Kidney epithelial cell (primary cell): ENCODE data around the gene OLFML3. TPM values are rescaled to one million over a fixed set of nuclear protein-coding genes. Genes with fewer than 3 reads are reported as not detected.

ENCODE experiments used
- DNase-seq: peaks from one replicate; pipeline ENCODE4 v3.0.0-alpha.2; 2010; ENCODE audit warnings: low read depth
- H3K27me3 ChIP-seq: 2 replicates; pipeline ENCODE4 v1.6.0; 2011; ENCODE audit warnings: low read length; ENCODE audit not compliant: control insufficient read depth, insufficient read depth
- H3K36me3 ChIP-seq: 2 replicates; pipeline ENCODE4 v1.5.1; 2011; ENCODE audit warnings: low read length; ENCODE audit not compliant: control insufficient read depth, insufficient read depth
- H3K4me3 ChIP-seq: 2 replicates; pipeline ENCODE4 v1.5.1; 2011; ENCODE audit warnings: low read depth, mild to moderate bottlenecking, control low read depth, low read length
- total RNA-seq: library from RNA; depleted of rRNA; stranded (reverse); fragments of >200 nt; gene quantifications from 2 replicates; pipeline ENCODE4 v1.2.3, GENCODE V29; 2015
- TF ChIP-seq, protein P1 (sequence below): IDR thresholded peaks from 2 replicates; pipeline ENCODE4 v1.5.1; 2011; ENCODE audit warnings: mild to moderate bottlenecking, moderate library complexity, low read length, control low read depth, inconsistent platforms; ENCODE audit not compliant: insufficient read depth, poor library complexity, severe bottlenecking

The OLFML3 gene
- total RNA-seq, 1 donor from 2014 or later = 0.17 TPM

DNA sequence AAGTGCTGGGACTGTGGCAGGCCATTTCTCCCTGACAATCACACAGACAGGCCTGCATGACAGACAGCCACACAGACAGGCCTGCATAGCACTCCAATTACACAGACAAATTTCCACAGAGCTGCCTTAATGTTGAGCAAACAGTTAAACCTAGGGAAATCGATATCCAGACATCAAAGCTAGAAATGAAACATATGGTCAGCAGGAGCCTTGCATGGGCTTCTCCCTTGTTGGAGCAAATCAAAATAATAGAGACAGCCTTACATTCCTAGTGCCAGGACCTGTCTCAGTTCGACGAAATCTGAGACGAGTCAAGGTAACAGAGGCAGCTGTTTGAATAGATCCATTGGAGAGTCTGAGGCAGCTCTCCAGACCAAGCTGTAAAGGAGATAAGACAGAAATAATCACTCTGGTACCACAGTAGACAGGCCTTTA, 42.4 kb downstream of the OLFML3 start:
- TF ChIP-seq, protein P1, sequence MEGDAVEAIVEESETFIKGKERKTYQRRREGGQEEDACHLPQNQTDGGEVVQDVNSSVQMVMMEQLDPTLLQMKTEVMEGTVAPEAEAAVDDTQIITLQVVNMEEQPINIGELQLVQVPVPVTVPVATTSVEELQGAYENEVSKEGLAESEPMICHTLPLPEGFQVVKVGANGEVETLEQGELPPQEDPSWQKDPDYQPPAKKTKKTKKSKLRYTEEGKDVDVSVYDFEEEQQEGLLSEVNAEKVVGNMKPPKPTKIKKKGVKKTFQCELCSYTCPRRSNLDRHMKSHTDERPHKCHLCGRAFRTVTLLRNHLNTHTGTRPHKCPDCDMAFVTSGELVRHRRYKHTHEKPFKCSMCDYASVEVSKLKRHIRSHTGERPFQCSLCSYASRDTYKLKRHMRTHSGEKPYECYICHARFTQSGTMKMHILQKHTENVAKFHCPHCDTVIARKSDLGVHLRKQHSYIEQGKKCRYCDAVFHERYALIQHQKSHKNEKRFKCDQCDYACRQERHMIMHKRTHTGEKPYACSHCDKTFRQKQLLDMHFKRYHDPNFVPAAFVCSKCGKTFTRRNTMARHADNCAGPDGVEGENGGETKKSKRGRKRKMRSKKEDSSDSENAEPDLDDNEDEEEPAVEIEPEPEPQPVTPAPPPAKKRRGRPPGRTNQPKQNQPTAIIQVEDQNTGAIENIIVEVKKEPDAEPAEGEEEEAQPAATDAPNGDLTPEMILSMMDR = no peak
- Histone ChIP-seq H3K36me3 (no peaks in the 10 kb centered on the region), H3K4me3 (no peak overlapping the region), H3K27me3 (no peaks in the 10 kb centered on the region)
- no peak for DNase-seq

DNA sequence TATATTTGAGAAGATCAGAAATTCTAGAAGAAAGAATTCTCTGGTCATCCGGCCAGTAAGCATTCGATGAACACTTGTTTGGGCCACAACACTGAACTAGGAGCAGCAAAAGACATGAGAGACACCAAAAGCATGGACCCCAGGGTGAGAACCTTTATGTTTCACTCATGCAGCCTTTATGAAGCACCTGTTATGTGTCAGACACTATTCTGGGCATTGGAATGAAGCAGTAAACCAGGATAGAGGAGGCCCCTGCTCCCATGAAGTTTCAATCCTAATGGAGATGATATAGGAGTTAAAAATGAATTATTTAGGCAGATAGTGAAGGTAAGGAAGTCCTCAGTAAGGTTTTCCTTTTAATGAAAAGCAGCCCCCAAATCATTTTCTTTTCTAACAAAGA, 43.6 kb downstream of the OLFML3 start:
- Histone ChIP-seq H3K27me3 (no peaks in the 10 kb centered on the region), H3K4me3 (no peak overlapping the region), H3K36me3 (no peaks in the 10 kb centered on the region)
- TF ChIP-seq, protein P1 = no peak
- DNase-seq = no peak

DNA sequence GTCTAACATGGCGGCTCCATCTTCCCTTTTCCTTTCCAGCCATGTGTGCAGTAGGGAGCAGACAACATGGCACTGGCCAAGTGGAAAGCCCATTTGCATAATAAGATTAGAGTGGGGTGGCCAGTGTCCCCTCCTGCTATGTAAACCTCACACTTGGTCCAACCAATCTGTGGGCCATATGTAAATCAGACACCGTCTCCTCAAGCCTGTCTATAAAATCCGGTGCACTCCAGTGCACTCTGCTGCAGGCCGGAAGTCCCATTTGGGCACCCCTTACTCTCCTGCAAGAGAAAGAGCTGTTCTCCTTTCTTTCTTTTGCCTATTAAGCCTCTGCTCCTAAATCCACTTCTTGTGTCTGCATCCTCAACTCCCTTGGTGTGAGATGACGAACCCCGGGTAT, 44.1 kb downstream of the OLFML3 start:
- Histone ChIP-seq H3K36me3 (no peaks in the 10 kb centered on the region), H3K4me3 (no peak overlapping the region), H3K27me3 (no peaks in the 10 kb centered on the region)
- no peak for DNase-seq
- TF ChIP-seq, protein P1 = no peak

DNA sequence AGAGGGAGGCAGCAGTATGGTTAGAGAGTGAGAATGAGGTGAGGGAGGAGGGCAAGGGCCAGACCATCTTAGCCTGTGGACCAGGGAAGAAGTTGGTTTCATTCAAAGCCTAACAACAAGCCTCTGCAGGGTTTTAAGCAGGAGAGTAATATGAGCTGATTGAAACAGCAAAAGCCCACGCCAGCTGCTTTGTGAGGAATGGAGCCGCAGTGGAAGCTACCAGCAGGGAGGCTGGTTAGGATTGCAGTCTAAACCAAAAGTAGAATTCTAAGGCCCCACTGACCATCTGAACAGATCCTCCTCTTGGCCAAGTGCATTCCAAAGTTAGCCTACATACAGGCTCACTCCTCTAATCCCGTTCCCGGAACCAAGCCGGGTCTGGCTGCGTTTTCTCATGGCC, 44.8 kb downstream of the OLFML3 start:
- TF ChIP-seq, protein P1 = no peak
- no peak for DNase-seq
- no peaks in the 10 kb centered on the region for H3K27me3 ChIP-seq

DNA sequence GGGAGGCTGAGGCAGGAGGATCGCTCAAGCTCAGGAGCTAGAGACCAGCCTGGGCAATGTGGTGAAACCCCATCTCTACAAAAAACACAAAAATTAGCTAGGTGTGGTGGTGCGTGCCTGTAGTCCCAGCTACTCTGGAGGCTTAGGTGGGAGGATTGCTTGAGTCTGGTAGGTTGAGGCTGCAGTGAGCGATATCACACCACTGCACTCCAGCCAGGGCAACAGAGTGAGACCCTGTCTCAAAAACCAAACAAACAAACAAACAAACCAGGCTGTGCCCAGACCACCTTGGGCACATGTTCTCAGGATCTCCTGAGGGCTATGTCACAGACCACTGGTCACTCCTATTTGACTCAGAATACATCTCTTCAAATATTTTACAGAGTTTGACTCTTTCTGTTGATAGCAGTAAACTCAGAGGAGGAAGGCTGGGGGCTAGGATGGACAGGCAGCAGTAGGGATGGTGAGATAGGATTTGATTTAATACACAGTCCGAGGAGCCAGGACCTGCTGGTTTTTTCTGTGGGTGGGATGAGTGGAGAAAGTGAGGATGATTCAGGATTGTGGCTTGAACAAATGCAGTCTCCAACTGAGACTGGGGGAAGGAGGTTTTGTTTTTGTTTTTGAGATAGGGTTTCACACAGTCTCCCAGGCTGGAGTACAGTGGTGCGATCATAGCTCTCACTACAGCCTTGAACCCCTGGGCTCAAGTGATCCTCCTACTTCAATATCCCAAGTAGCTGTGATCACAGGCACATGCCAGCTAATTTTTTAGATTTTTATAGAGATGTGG, 46.5 kb downstream of the OLFML3 start:
- TF ChIP-seq, protein P1 = no peak
- no peaks in the 10 kb centered on the region for H3K27me3 ChIP-seq
- no peak overlapping the region for H3K4me3 ChIP-seq
- DNase-seq = no peak
- H3K36me3 ChIP-seq = no peaks in the 10 kb centered on the region

More for the DNA sequence above, 44.8 kb downstream of the OLFML3 start:
- Histone ChIP-seq H3K4me3 (no peak overlapping the region), H3K36me3 (no peaks in the 10 kb centered on the region)

DNA sequence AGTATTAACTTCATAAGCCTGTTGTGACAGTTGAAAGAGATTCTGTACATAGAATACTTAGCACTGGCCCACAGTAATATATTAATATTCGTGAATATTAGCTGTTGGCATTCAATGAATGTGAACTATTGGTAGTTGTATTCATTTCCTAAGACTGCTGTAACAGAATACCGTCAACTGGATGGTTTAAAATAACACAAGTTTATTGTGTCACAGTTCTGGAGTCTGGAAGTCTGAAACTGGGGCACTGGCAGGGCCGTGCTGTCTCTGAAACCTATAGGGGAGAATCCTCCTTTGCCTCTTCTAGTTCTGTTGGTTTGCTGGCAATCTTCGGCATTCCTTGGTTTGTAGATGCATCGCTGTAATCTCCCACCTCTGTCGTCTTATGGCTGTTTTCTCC, 47.5 kb downstream of the OLFML3 start:
- no peak for DNase-seq
- H3K27me3 ChIP-seq = no peaks in the 10 kb centered on the region
- TF ChIP-seq, protein P1 = no peak
- H3K36me3 ChIP-seq = no peaks in the 10 kb centered on the region
- H3K4me3 ChIP-seq = no peak overlapping the region
